LNCaP clone FGC (cell line): ENCODE data around the gene PTPN14.

ENCODE experiments used
- DNase-seq: peaks from one replicate; pipeline ENCODE4 v3.0.0-alpha.2; 2011; ENCODE audit warnings: low read depth
- H3K4me3 ChIP-seq: 2 replicates; pipeline ENCODE4 v1.5.1; 2011; ENCODE audit warnings: mild to moderate bottlenecking, low read depth, low read length, control low read depth
- CTCF ChIP-seq: IDR thresholded peaks from 2 replicates; pipeline ENCODE4 v1.5.1; 2012; ENCODE audit warnings: mild to moderate bottlenecking; ENCODE audit not compliant: control insufficient read depth, insufficient read depth; ENCODE audit errors: extremely low read depth

Gene PTPN14

GRCh38 chr1:214432245-214432644 is 119.2 kb downstream of the PTPN14 start:
- no peak for TF ChIP-seq CTCF
- H3K4me3 ChIP-seq = no peak overlapping the region
- DNase-seq = no peak

- no peak overlapping the region for H3K4me3 ChIP-seq
- no peak for DNase-seq
- no peak for TF ChIP-seq CTCF
Measured at GRCh38 chr1:214429951-214430770, 121.2 kb downstream of the PTPN14 start.

DNA sequence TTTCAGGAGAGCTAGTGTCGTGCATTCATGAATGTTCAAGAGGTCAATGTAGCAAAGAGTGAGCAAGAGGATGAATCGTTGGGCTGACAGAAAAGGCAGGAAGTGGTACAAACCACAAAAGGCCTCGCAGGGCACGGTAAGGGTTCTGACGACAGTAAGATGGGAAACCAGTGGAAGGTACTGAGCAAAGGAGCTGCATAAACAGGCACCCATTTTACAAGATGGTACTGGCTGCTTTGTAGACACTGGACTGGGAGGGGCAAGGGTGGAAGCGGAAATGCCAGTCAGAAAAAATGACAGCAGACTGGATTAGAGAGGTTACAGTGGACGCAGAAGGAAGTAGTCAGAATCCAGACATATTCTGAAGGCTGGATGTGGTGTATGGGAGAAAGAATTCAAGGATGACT is 123.5 kb downstream of the PTPN14 start:
- no peak for DNase-seq
- H3K4me3 ChIP-seq = no peak overlapping the region

DNA sequence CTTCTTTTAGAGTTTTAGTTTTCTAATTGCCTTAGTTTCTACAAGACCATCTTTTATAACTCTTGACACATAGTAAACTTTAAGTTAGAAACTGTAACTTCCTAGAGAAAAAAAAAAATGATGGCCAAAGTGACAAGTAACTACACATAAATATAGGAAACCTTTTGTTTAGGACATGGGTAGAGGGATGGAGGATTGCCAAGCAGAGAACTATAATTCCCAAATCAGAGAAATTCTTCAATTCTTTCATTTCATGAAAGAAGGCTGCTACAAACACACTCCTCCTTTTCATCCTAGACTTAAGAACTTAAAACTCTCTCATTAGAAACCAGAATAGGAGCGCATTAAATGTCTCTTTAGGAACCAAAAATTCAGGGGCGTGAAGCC is 125.0 kb downstream of the PTPN14 start:
- H3K4me3 ChIP-seq = no peak overlapping the region
- no peak for TF ChIP-seq CTCF
- no peak for DNase-seq

More for the DNA sequence above, 123.5 kb downstream of the PTPN14 start:
- TF ChIP-seq CTCF = no peak

DNA sequence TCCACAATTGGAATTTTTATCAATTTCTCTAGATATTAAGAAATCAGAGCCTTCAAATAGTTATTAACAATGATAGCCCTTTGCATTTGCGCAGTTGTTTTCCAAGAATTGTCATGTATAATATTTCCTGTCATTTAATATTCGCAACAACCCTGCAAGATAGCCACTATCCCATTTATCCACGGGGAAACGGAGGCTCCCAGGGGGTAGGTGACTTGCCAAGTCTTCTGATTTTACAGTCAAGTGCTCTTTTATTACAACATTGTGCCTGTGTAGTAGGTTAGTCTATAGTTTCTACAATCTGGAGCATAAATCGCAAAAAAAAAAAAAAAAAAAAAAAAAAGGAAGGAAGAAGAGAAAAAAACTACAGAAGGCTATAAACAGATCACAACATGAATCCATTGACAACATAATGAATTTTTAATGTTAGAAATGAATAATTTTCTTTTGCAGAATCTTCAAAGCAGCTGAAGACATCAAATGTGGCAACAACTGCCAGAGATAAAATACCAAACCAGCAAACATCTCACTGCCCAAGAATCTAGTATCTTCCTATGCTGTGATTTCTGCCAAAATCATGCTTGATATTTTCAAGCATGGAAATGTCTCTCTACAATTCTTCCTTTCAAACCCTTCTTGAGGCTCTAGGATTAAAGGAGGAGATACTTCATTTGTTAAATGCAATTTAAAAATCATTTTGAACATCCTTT is 125.5 kb downstream of the PTPN14 start:
- no peak for TF ChIP-seq CTCF
- H3K4me3 ChIP-seq = no peak overlapping the region
- DNase-seq = no peak

DNA sequence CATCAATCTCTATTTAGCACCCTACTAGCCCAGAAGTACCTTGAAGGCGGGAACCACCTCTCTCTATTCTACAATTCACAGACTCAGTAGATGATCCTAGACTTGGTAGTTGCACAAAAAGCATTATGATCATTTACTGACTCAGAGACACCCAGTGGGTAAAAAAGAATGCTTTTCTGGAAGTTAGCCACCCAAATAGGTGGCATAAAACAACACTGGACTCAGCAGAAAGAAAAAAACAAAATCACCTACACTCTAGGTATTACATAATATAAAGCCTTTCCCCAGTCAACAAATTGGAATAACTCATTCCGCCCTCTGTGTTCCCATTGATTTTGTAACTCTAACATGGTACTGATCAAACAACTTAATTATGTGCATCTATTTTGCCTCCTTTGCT is 126.3 kb downstream of the PTPN14 start:
- H3K4me3 ChIP-seq = no peak overlapping the region
- no peak for TF ChIP-seq CTCF
- DNase-seq = no peak
